ENCODE data around the gene ABHD5.

ABHD5 gene

GRCh38 chr3:43695863-43696262, 5.1 kb downstream of the ABHD5 start:
- H3K27ac ChIP-seq: no peak overlapping the region
- TF ChIP-seq ZFX (IDR thresholded peaks at IDR 0.05): no peak
- TF ChIP-seq, protein P1, sequence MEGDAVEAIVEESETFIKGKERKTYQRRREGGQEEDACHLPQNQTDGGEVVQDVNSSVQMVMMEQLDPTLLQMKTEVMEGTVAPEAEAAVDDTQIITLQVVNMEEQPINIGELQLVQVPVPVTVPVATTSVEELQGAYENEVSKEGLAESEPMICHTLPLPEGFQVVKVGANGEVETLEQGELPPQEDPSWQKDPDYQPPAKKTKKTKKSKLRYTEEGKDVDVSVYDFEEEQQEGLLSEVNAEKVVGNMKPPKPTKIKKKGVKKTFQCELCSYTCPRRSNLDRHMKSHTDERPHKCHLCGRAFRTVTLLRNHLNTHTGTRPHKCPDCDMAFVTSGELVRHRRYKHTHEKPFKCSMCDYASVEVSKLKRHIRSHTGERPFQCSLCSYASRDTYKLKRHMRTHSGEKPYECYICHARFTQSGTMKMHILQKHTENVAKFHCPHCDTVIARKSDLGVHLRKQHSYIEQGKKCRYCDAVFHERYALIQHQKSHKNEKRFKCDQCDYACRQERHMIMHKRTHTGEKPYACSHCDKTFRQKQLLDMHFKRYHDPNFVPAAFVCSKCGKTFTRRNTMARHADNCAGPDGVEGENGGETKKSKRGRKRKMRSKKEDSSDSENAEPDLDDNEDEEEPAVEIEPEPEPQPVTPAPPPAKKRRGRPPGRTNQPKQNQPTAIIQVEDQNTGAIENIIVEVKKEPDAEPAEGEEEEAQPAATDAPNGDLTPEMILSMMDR (conservative IDR thresholded peaks at IDR 0.05): no peak

DNA sequence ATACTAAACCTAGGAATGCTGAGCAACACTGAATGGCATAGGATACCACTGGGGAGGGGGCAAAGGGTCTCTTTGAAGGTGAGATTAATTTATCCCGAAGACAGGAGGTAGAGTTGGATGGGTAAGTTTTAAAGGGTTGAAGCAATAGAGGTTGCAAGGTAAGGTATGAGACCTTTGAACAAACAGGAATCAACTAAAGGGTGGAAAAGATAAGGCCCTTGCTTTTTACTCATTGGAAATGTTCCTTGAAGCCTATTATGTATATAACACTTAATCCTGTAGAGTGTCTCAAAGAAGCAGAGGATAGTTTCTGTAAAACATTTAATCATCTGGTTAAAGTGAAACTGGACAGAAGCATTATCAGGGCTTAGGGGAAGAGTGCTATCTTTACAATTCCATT, 5.7 kb downstream of the ABHD5 start:
- no peak overlapping the region for H3K27ac ChIP-seq
- TF ChIP-seq, protein P1 (conservative IDR thresholded peaks at IDR 0.05): no peak
- no peak for TF ChIP-seq ZFX (IDR thresholded peaks at IDR 0.05)

- H3K27ac ChIP-seq: no peak overlapping the region
- TF ChIP-seq, protein P1 (conservative IDR thresholded peaks at IDR 0.05): no peak
- no peak for TF ChIP-seq ZFX (IDR thresholded peaks at IDR 0.05)
Observed at GRCh38 chr3:43696881-43697280, 6.1 kb downstream of the ABHD5 start.

DNA sequence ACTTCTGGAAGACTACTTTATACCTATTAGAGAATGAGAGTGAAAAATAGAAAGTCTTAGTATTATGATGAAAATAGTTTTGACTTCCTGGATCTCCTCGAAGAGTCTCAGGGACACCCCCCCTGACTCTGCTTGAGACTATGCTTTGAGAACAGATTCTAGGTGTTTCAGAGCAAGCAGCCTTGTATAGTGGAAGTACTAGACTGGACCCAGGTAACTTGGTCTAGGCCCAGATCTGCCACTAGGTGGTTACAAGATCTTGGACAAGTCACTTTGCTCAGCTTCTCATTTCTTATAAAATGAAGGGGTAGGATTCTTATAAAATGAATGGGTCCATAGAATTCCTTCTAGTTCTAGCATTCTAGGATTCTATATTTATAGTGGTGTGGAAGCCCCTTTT, 9.1 kb downstream of the ABHD5 start:
- H3K27ac ChIP-seq: no peak overlapping the region
- TF ChIP-seq, protein P1 (conservative IDR thresholded peaks at IDR 0.05): peak; percentile 31
- no peak for TF ChIP-seq ZFX (IDR thresholded peaks at IDR 0.05)

GRCh38 chr3:43704697-43705096, 14.0 kb downstream of the ABHD5 start:
- no peak overlapping the region for H3K27ac ChIP-seq
- TF ChIP-seq, protein P1 (conservative IDR thresholded peaks at IDR 0.05): no peak
- TF ChIP-seq ZFX (IDR thresholded peaks at IDR 0.05): no peak

DNA sequence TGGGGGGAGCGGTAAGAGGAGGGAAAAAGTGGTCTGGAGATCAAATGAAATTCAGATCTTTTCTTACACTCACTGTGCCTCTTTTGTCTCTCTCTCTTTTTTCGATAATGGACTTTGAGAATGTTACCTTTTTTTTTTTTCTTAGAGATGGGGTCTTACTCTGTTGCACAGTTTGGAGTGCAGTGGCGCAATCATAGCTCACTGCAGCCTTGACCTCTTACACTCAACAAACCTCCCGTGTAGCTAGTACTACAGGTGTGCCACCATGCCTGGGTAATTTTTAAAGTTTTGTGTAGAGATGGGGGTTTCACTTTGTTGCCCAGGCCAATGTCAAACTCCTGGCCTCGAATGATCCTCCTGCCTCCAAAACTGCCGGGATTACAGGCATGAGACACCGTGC, 15.6 kb downstream of the ABHD5 start:
- no peak overlapping the region for H3K27ac ChIP-seq
- TF ChIP-seq, protein P1 (conservative IDR thresholded peaks at IDR 0.05): no peak

- H3K27ac ChIP-seq: no peak overlapping the region
- TF ChIP-seq, protein P1 (conservative IDR thresholded peaks at IDR 0.05): no peak
- TF ChIP-seq ZFX (IDR thresholded peaks at IDR 0.05): no peak
Observed at GRCh38 chr3:43707266-43707665, 16.5 kb downstream of the ABHD5 start.

Measured in C4-2B (cell line).